Mucosa of descending colon (tissue), 3 donors: ENCODE data around the gene DEFB126. TPM values are rescaled to one million over a fixed set of nuclear protein-coding genes. Genes with fewer than 3 reads are reported as not detected.

ENCODE experiments used
- ATAC-seq: fragments of 200-7000 bp; cut with Tn5 transposase; one replicate; pipeline ENCODE4 v1.9.1; 2020; ENCODE audit warnings: mild to moderate bottlenecking, moderate library complexity
- DNase-seq, 3 donors: peaks; one replicate each; pipeline ENCODE4 v3.0.0-alpha.2; 2020
- H3K36me3 ChIP-seq: fragments of 200-600 bp; one replicate; pipeline ENCODE4 v1.8.0; 2021; ENCODE audit warnings: low read depth, mild to moderate bottlenecking
- H3K4me1 ChIP-seq: fragments of 200-600 bp; one replicate; pipeline ENCODE4 v1.8.0; 2021; ENCODE audit warnings: low read depth, mild to moderate bottlenecking
- H3K4me3 ChIP-seq: fragments of 200-600 bp; one replicate; pipeline ENCODE4 v1.8.0; 2021; ENCODE audit warnings: mild to moderate bottlenecking
- H3K9me3 ChIP-seq: fragments of 200-600 bp; one replicate; pipeline ENCODE4 v1.8.0; 2021; ENCODE audit warnings: mild to moderate bottlenecking
- intact Hi-C, 2 donors: fragments of 100-400 bp; cut with DNase I in 1 of 2; cut with micrococcal nuclease in 1 of 2; formaldehyde crosslinking; loops; one replicate each; pipeline versions ENCODE4 v1.11.0 to v1.11.1; 2022; cut with DNase I, micrococcal nuclease
- total RNA-seq, 3 donors: library from RNA; stranded (reverse); fragmentation: NEBNext Ultra II Directional in 2 of 3; extraction: Animal tissue kit (Norgen Biotek cat#: 25700) in 2 of 3; gene quantifications; one replicate each; pipeline versions ENCODE4 v1.2.1 to v1.2.4, GENCODE V29; 2021 to 2023
- TF ChIP-seq, protein P1 (sequence below): fragments of 200-600 bp; IDR thresholded peaks from one replicate; pipeline ENCODE4 v1.8.0; 2022; ENCODE audit warnings: antibody characterized with exemption, mild to moderate bottlenecking
- donor health status: DM: no; HTN: no; CAD: no; lungs with moderate emphysema.
- donor health status: DM: no; HTN: no; CAD: no.
- donor health status: DM: no; HTN: yes; CAD: no.

The DEFB126 gene
- total RNA-seq, 3 donors from 2014 or later = not detected

- intact Hi-C loops = no loop called here
- no peak for ATAC-seq
These were observed 47.2 kb downstream of the DEFB126 start, which contains the start of gene DEFB128 for GRCh38 chr20:189611-190010. Gene DEFB128, minus strand, starts transcription at chr20:189711. Its CDS starts 88 bp downstream, at chr20:189623.

More at GRCh38 chr20:189611-190010, 47.2 kb downstream of the DEFB126 start, which contains the start of gene DEFB128:
- TF ChIP-seq, protein P1, sequence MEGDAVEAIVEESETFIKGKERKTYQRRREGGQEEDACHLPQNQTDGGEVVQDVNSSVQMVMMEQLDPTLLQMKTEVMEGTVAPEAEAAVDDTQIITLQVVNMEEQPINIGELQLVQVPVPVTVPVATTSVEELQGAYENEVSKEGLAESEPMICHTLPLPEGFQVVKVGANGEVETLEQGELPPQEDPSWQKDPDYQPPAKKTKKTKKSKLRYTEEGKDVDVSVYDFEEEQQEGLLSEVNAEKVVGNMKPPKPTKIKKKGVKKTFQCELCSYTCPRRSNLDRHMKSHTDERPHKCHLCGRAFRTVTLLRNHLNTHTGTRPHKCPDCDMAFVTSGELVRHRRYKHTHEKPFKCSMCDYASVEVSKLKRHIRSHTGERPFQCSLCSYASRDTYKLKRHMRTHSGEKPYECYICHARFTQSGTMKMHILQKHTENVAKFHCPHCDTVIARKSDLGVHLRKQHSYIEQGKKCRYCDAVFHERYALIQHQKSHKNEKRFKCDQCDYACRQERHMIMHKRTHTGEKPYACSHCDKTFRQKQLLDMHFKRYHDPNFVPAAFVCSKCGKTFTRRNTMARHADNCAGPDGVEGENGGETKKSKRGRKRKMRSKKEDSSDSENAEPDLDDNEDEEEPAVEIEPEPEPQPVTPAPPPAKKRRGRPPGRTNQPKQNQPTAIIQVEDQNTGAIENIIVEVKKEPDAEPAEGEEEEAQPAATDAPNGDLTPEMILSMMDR = no peak
- no peak within 1 kb of the TSS for H3K4me3 ChIP-seq
- H3K36me3 ChIP-seq = no peaks in the 10 kb centered on the region
- no peaks in the 10 kb centered on the region for H3K4me1 ChIP-seq
- no peaks in the 10 kb centered on the region for H3K9me3 ChIP-seq
- no peak for DNase-seq

Other genes starting within 250 kb of the DEFB126 start
- gene DEFB125, start 54.9 kb upstream of the DEFB126 start, total RNA-seq = not detected
- gene DEFB127, start 14.9 kb downstream of the DEFB126 start, total RNA-seq = not detected
- not detected for gene DEFB128, start 47.1 kb downstream of the DEFB126 start, total RNA-seq
- not detected for gene DEFB129, start 84.7 kb downstream of the DEFB126 start, total RNA-seq
- not detected for gene DEFB132, start 115.1 kb downstream of the DEFB126 start, total RNA-seq
- gene C20orf96, start 148.2 kb downstream of the DEFB126 start, total RNA-seq = 10 to 100 TPM in 2 of 3 donors, 1 to 10 TPM in 1; 6.8 to 12.1 (median 11.3) TPM
- 10 to 100 TPM; 12.0 to 18.7 (median 12.6) TPM for gene ZCCHC3, start 155.0 kb downstream of the DEFB126 start, total RNA-seq
- gene SOX12, start 183.0 kb downstream of the DEFB126 start, total RNA-seq = 10 to 100 TPM in 1 of 3 donors, 1 to 10 TPM in 2; 3.9 to 24.0 (median 4.5) TPM
- gene NRSN2, start 204.5 kb downstream of the DEFB126 start, total RNA-seq = 10 to 100 TPM in 2 of 3 donors, 1 to 10 TPM in 1; 8.7 to 21.1 (median 13.1) TPM
- gene TRIB3, start 238.2 kb downstream of the DEFB126 start, total RNA-seq = 1 to 10 TPM; 1.4 to 7.4 (median 3.4) TPM